ENCODE measurements around the gene TOX2. TPM values are rescaled to one million over a fixed set of nuclear protein-coding genes. Genes with fewer than 3 reads are reported as not detected.

The TOX2 gene
- total RNA-seq, 1 experiment from 2014 or later, result not detected

DNA sequence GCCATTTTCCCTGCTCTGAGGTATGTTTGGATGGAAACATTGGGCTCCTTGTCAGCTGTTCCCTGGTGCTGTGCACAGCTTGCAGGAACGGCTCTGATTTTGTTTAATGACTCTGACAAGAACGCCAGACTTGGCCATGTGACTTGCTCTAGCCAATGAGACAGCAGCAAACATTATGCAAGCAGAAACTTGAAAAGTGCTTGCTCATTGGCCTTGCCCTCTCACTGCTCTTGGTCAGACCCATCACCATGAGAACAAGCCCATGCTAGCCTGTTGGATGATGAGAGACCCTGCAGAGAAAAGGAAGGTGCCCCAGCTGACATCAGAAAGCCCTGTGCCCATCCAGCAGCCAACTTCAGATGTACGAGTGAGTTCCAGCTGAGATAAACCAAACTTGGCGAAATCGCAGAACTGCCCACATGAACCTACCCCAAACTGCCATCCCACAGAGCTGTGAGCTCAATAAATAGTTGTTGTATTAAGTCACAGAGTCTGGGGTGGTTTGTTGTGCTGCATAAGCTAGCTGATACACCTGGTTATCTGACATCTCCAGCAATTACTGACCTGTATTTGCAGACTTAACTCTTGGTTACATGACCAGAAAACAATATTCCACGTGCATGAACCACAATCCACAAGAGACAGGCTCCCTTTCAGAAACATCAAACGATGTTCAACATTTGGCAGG lies 175.5 kb downstream of the TOX2 start:
- Histone ChIP-seq H3K36me3 (ENCODE audit: control insufficient read depth, insufficient read depth, low read length) (no peaks in the 10 kb centered on the region), H3K4me1 (peaks cover 10% of the 10 kb centered on the region), H3K27me3 (replicated peaks; ENCODE audit: control insufficient read depth, insufficient read depth, low read length) (no peaks in the 10 kb centered on the region), H3K4me3 (ENCODE audit: low read depth, low read length) (no peak overlapping the region), H3K9me3 (no peaks in the 10 kb centered on the region)
- peak overlapping the region; percentile 8 for H3K4me3 Mint-ChIP-seq (ENCODE audit: unreplicated experiment)
- no peaks in the 10 kb centered on the region for H3K9me3 Mint-ChIP-seq (ENCODE audit: unreplicated experiment)
- BruUV-seq (replicated peaks), result no TSS peak
- ChIA-PET CTCF (interaction anchor here (1.0 kb wide), 2 partner anchors 10 to 18 kb away, joined by 4 to 5 read pairs; no protein-coding TSS in a partner anchor), POLR2A (interaction anchor here (0.7 kb wide), 2 partner anchors 447 to 600 kb away, joined by 3 read pairs; no protein-coding TSS in a partner anchor)
- peaks cover 10% of the 10 kb centered on the region for H3K27me3 Mint-ChIP-seq (ENCODE audit: insufficient read depth, unreplicated experiment)
- H3K4me1 Mint-ChIP-seq (ENCODE audit: low read depth, unreplicated experiment), result no peaks in the 10 kb centered on the region
- intact Hi-C loops (cut with micrococcal nuclease; ENCODE audit: unreplicated experiment), result no loop called here
- TF ChIP-seq, protein P1, sequence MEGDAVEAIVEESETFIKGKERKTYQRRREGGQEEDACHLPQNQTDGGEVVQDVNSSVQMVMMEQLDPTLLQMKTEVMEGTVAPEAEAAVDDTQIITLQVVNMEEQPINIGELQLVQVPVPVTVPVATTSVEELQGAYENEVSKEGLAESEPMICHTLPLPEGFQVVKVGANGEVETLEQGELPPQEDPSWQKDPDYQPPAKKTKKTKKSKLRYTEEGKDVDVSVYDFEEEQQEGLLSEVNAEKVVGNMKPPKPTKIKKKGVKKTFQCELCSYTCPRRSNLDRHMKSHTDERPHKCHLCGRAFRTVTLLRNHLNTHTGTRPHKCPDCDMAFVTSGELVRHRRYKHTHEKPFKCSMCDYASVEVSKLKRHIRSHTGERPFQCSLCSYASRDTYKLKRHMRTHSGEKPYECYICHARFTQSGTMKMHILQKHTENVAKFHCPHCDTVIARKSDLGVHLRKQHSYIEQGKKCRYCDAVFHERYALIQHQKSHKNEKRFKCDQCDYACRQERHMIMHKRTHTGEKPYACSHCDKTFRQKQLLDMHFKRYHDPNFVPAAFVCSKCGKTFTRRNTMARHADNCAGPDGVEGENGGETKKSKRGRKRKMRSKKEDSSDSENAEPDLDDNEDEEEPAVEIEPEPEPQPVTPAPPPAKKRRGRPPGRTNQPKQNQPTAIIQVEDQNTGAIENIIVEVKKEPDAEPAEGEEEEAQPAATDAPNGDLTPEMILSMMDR (IDR thresholded peaks at IDR 0.05; ENCODE audit: insufficient read depth in 1 of 2, low read depth in 1 of 2, low read length in 1 of 2, severe bottlenecking in 1 of 2, unreplicated experiment in 1 of 2), result no peak
- no peaks in the 10 kb centered on the region for H3K36me3 Mint-ChIP-seq (ENCODE audit: insufficient read depth, unreplicated experiment)
- no peak overlapping the region for H3K27ac Mint-ChIP-seq (ENCODE audit: unreplicated experiment)
- peak; percentile 67 to 81 for DNase-seq

GRCh38 chr20:44091026-44091425 lies 176.4 kb downstream of the TOX2 start:
- H3K9me3 Mint-ChIP-seq (ENCODE audit: unreplicated experiment), result no peaks in the 10 kb centered on the region
- no peak overlapping the region for H3K27ac Mint-ChIP-seq (ENCODE audit: unreplicated experiment)
- intact Hi-C loops (cut with micrococcal nuclease; ENCODE audit: unreplicated experiment), result no loop called here

DNA sequence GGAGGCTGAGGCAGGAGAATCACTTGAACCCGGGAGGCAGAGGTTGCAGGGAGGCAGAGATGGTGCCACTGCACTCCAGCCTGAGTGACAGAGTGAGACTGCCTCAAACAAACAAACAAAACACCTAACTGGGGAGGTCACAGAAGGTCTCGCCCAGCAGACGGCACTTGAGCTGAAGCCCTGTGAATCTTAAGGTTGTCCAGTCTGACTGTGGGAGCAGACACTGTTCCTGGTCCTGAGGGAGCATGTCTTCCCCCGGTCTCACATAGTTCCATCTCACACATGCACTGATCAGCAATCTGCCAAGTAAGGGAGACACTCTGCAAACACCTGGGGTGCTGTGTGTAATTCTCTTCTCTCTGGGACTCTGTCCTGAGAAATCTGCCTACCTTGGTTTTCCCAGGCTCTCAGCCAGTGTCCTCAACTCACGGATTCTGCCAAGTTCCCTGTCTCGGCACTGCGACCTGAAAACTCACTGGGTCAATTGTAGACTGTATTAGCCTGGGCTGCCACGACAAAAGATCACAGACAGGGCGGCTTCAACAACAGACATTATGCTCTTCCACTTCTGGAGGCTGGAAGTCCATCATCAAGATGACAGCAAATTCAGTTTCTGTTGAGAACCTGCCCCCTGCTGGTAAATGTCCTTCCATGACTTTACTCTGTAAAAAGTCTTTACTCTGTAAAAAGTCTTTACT lies 178.0 kb downstream of the TOX2 start:
- no peaks in the 10 kb centered on the region for H3K36me3 Mint-ChIP-seq (ENCODE audit: insufficient read depth, unreplicated experiment)
- no peaks in the 10 kb centered on the region for H3K4me1 Mint-ChIP-seq (ENCODE audit: low read depth, unreplicated experiment)
- H3K9me3 Mint-ChIP-seq (ENCODE audit: unreplicated experiment), result no peaks in the 10 kb centered on the region
- H3K4me3 Mint-ChIP-seq (ENCODE audit: unreplicated experiment), result no peak overlapping the region
- DNase-seq, result peak; percentile 42 to 56
- no peaks in the 10 kb centered on the region for H3K9me3 ChIP-seq
- no peaks in the 10 kb centered on the region for H3K27me3 ChIP-seq (replicated peaks; ENCODE audit: control insufficient read depth, insufficient read depth, low read length)
- H3K27ac Mint-ChIP-seq (ENCODE audit: unreplicated experiment), result no peak overlapping the region
- H3K27me3 Mint-ChIP-seq (ENCODE audit: insufficient read depth, unreplicated experiment), result no peaks in the 10 kb centered on the region
- no TSS peak for BruUV-seq (replicated peaks)
- H3K4me3 ChIP-seq (ENCODE audit: low read depth, low read length), result no peak overlapping the region
- peaks cover 10% of the 10 kb centered on the region for H3K4me1 ChIP-seq
- ChIA-PET CTCF (no interaction called here), POLR2A (no interaction called here)
- TF ChIP-seq, protein P1 (IDR thresholded peaks at IDR 0.05; ENCODE audit: insufficient read depth in 1 of 2, low read depth in 1 of 2, low read length in 1 of 2, severe bottlenecking in 1 of 2, unreplicated experiment in 1 of 2), result peak; percentile 44 to 78
- H3K36me3 ChIP-seq (ENCODE audit: control insufficient read depth, insufficient read depth, low read length), result no peaks in the 10 kb centered on the region
- intact Hi-C loops (cut with micrococcal nuclease; ENCODE audit: unreplicated experiment), result loop anchor here (1.0 kb wide), 1 partner anchor 36 kb away; no protein-coding TSS in a partner anchor

More at GRCh38 chr20:44091026-44091425, 176.4 kb downstream of the TOX2 start:
- Histone ChIP-seq H3K27me3 (replicated peaks; ENCODE audit: control insufficient read depth, insufficient read depth, low read length) (no peaks in the 10 kb centered on the region), H3K9me3 (no peaks in the 10 kb centered on the region), H3K4me3 (ENCODE audit: low read depth, low read length) (no peak overlapping the region), H3K36me3 (ENCODE audit: control insufficient read depth, insufficient read depth, low read length) (no peaks in the 10 kb centered on the region), H3K4me1 (peaks cover 10% of the 10 kb centered on the region)
- CTCF ChIA-PET, result interaction anchor here (0.7 to 1.0 kb wide), 2 partner anchors 11 to 17 kb away, joined by 3 to 5 read pairs; no protein-coding TSS in a partner anchor
- H3K4me1 Mint-ChIP-seq (ENCODE audit: low read depth, unreplicated experiment), result no peaks in the 10 kb centered on the region
- H3K4me3 Mint-ChIP-seq (ENCODE audit: unreplicated experiment), result no peak overlapping the region
- peaks cover 10% of the 10 kb centered on the region for H3K27me3 Mint-ChIP-seq (ENCODE audit: insufficient read depth, unreplicated experiment)
- no peaks in the 10 kb centered on the region for H3K36me3 Mint-ChIP-seq (ENCODE audit: insufficient read depth, unreplicated experiment)
- no TSS peak for BruUV-seq (replicated peaks)
- POLR2A ChIA-PET, result no interaction called here
- DNase-seq, result peak in 1 of 2 experiments; percentile 44
- TF ChIP-seq, protein P1 (IDR thresholded peaks at IDR 0.05; ENCODE audit: insufficient read depth in 1 of 2, low read depth in 1 of 2, low read length in 1 of 2, severe bottlenecking in 1 of 2, unreplicated experiment in 1 of 2), result peak; percentile 26

Measured in Caco-2 (cell line).